PC-3 (cell line): ENCODE data around the gene MIEN1. TPM values are rescaled to one million over a fixed set of nuclear protein-coding genes. Genes with fewer than 3 reads are reported as not detected.

ENCODE experiments used
- ATAC-seq: fragments of 200-7000 bp; cut with Tn5 transposase; 2 replicates; pipeline ENCODE4 v1.9.1; 2020; ENCODE audit warnings: mild to moderate bottlenecking, moderate library complexity
- BruUV-seq: library from RNA; stranded (reverse); fragments of 400-500 nt; replicated peaks from 2 replicates; lab custom pipeline; 2021; lab: Mats Ljungman, UMichigan
- CTCF ChIA-PET: fragments of 300-600 bp; sonication (Branson Sonifier 250); formaldehyde crosslinking; loops from one replicate; lab custom pipeline; 2022; ENCODE audit warnings: antibody characterized with exemption; lab: Charles Lee
- POLR2A ChIA-PET: fragments of 300-600 bp; sonication (Branson Sonifier 250); formaldehyde crosslinking; loops from one replicate; lab custom pipeline; 2022; ENCODE audit warnings: antibody characterized with exemption; ENCODE audit not compliant: unreplicated experiment; lab: Charles Lee
- DNase-seq: peaks from one replicate; pipeline ENCODE4 v3.0.0-alpha.2; 2015
- H2AFZ ChIP-seq: fragments of 300-600 bp; sonication (generic); 2 replicates; pipeline ENCODE4 v1.6.0; 2016; ENCODE audit warnings: antibody characterized with exemption, low read length
- H3F3A ChIP-seq: fragments of 300-600 bp; sonication (generic); one replicate; pipeline ENCODE4 v1.6.0; 2017; ENCODE audit warnings: antibody characterized with exemption, low read length, control low read depth, mild to moderate bottlenecking; ENCODE audit not compliant: unreplicated experiment
- H3K27ac ChIP-seq: fragments of 300-600 bp; sonication (generic); 2 replicates; pipeline ENCODE4 v1.5.1; 2016; ENCODE audit warnings: mild to moderate bottlenecking, low read length
- H3K27me3 ChIP-seq: fragments of 300-600 bp; sonication (generic); 2 replicates; pipeline ENCODE4 v1.6.1; 2016; ENCODE audit warnings: low read length, mixed read lengths
- H3K36me3 ChIP-seq: fragments of 300-600 bp; sonication (generic); 2 replicates; pipeline ENCODE4 v1.6.1; 2016; ENCODE audit warnings: low read depth, mixed run types, low read length, mixed read lengths
- H3K4me1 ChIP-seq: fragments of 300-600 bp; sonication (generic); 2 replicates; pipeline ENCODE4 v1.5.1; 2016; ENCODE audit warnings: low read length; ENCODE audit not compliant: insufficient read depth
- H3K4me2 ChIP-seq: fragments of 300-600 bp; sonication (generic); 2 replicates; pipeline ENCODE4 v1.6.0; 2016; ENCODE audit warnings: low read length
- H3K4me3 ChIP-seq: fragments of 300-600 bp; sonication (generic); 2 replicates; pipeline ENCODE4 v1.5.1; 2016; ENCODE audit warnings: mild to moderate bottlenecking, low read length, mixed read lengths
- H3K79me2 ChIP-seq: fragments of 300-600 bp; sonication (generic); 2 replicates; pipeline ENCODE4 v1.6.1; 2017; ENCODE audit warnings: low read length, mixed read lengths
- H3K9ac ChIP-seq: fragments of 300-600 bp; sonication (generic); 2 replicates; pipeline ENCODE4 v1.6.0; 2016; ENCODE audit warnings: mild to moderate bottlenecking, low read length
- H3K9me2 ChIP-seq: fragments of 300-600 bp; sonication (generic); replicated peaks from 2 replicates; pipeline ENCODE4 v1.6.1; 2016; ENCODE audit warnings: mixed run types, low read length, mixed read lengths
- H3K9me3 ChIP-seq: fragments of 300-600 bp; sonication (generic); 2 replicates; pipeline ENCODE4 v1.6.1; 2016; ENCODE audit warnings: low read length, mixed read lengths
- H4K20me1 ChIP-seq: fragments of 300-600 bp; sonication (generic); 2 replicates; pipeline ENCODE4 v1.6.1; 2016; ENCODE audit warnings: low read length, mixed read lengths
- CTCF ChIP-seq: fragments of 300-600 bp; sonication (generic); conservative IDR thresholded peaks from 2 replicates; pipeline ENCODE4 v1.5.1; 2017; ENCODE audit warnings: antibody characterized with exemption, low read depth, mild to moderate bottlenecking, low read length
- EZH2 ChIP-seq: fragments of 300-600 bp; sonication (generic); IDR thresholded peaks from one replicate; pipeline ENCODE4 v1.6.1; 2017; ENCODE audit warnings: antibody characterized with exemption, mild to moderate bottlenecking, low read length; ENCODE audit not compliant: unreplicated experiment
- EZH2phosphoT487 ChIP-seq: fragments of 300-600 bp; sonication (generic); IDR thresholded peaks from 2 replicates; pipeline ENCODE4 v1.6.1; 2018; ENCODE audit warnings: mild to moderate bottlenecking, antibody characterized with exemption, low read length, borderline replicate concordance
- intact Hi-C: fragments of 100-400 bp; cut with micrococcal nuclease; formaldehyde crosslinking; loops from 2 replicates; pipeline ENCODE4 v1.9.0; 2023
- total RNA-seq: library from RNA; depleted of rRNA; stranded (reverse); fragments of >200 nt; gene quantifications from 2 replicates; pipeline ENCODE4 v1.2.3, GENCODE V29; 2014

Gene MIEN1
- total RNA-seq, 1 experiment from 2014 or later, result 52.0 TPM

DNA sequence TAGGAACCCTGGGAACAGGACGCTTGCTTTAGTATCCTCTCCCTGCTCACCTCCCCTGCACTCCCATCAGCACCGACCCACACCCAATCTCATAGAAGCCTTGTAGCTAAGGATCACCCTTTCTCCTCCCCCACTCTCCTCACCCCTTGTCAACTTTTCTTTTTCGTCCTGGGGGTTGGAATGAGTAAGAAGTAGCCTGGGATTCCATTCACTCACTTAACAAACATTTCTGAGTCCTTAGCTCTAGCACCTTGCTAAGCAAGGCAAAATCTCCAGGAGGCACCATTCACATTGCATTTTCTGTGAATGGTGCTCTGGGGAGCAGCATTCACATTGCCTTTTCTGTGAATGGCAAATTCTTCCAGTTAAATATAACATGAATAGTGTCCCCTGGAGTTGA lies 41.4 kb downstream of the MIEN1 start:
- no TSS peak for BruUV-seq
- intact Hi-C loops, result no loop called here
- TF ChIP-seq CTCF (no peak), EZH2phosphoT487 (no peak), EZH2 (no peak)
- H3K9me2 ChIP-seq, result no peaks in the 10 kb centered on the region
- H3K9me3 ChIP-seq, result no peaks in the 10 kb centered on the region
- peak overlapping the region; percentile 82 for H3K9ac ChIP-seq
- H3K36me3 ChIP-seq, result no peaks in the 10 kb centered on the region
- H3K79me2 ChIP-seq, result no peaks in the 10 kb centered on the region
- peaks cover 8% of the 10 kb centered on the region for H3F3A ChIP-seq
- DNase-seq, result no peak
- ChIA-PET CTCF (interaction anchor here (0.8 kb wide), 1 partner anchor 30 kb away, joined by 5 read pairs; no protein-coding TSS in a partner anchor), POLR2A (no interaction called here)
- H3K27me3 ChIP-seq, result no peaks in the 10 kb centered on the region
- ATAC-seq, result no peak
- H3K4me2 ChIP-seq, result peak overlapping the region; percentile 94
- H2AFZ ChIP-seq, result peak overlapping the region; percentile 94; the same call in 1 of the 2 replicates
- no peak overlapping the region for H3K27ac ChIP-seq
- no peaks in the 10 kb centered on the region for H4K20me1 ChIP-seq
- peak overlapping the region; percentile 86 for H3K4me3 ChIP-seq
- peaks cover 16% of the 10 kb centered on the region for H3K4me1 ChIP-seq

- intact Hi-C loops, result no loop called here
- POLR2A ChIA-PET, result interaction anchor here (1.0 kb wide), 2 partner anchors 15 to 30 kb away, joined by 3 to 5 read pairs; no protein-coding TSS in a partner anchor
- Histone ChIP-seq H3K4me3 (peak overlapping the region; percentile 86), H3K79me2 (no peaks in the 10 kb centered on the region), H2AFZ (peak overlapping the region; percentile 94), H3K4me2 (peak overlapping the region; percentile 94), H3K27ac (peak overlapping the region; percentile 83), H3K9ac (peak overlapping the region; percentile 82), H3K27me3 (no peaks in the 10 kb centered on the region), H3F3A (peaks cover 8% of the 10 kb centered on the region), H3K9me3 (no peaks in the 10 kb centered on the region), H3K36me3 (no peaks in the 10 kb centered on the region), H3K4me1 (peaks cover 16% of the 10 kb centered on the region), H4K20me1 (no peaks in the 10 kb centered on the region), H3K9me2 (no peaks in the 10 kb centered on the region)
- no TSS peak for BruUV-seq
- TF ChIP-seq EZH2 (no peak), CTCF (no peak), EZH2phosphoT487 (no peak)
- ATAC-seq (no peak), DNase-seq (no peak)
- CTCF ChIA-PET, result interaction anchor here (0.6 kb wide), 1 partner anchor 175 kb away, joined by 3 read pairs; no protein-coding TSS in a partner anchor
Measured at GRCh38 chr17:39688475-39688835, 41.9 kb downstream of the MIEN1 start.
